Measurements from ENCODE around the gene ATCAY. TPM values are rescaled to one million over a fixed set of nuclear protein-coding genes. Genes with fewer than 3 reads are reported as not detected.

ATCAY gene
- polyA plus RNA-seq, 3 donors, result not detected

- Mint-ChIP-seq H3K9me3 (peaks cover 5 to 24% (median 12%) of the 10 kb centered on the region in 7 donors), H3K27me3 (ENCODE audit: low read depth in 3 of 3) (peaks cover 4 to 11% (median 7%) of the 10 kb centered on the region in 3 donors), H3K27ac (no peak overlapping the region), H3K36me3 (no peaks in the 10 kb centered on the region), H3K4me1 (no peaks in the 10 kb centered on the region), H3K4me3 (no peak overlapping the region)
- 95% methylated on average over 19 of the region's 19 CpGs for WGBS (ENCODE audit: insufficient coverage)
- H3K4me2 ChIP-seq (replicated peaks; ENCODE audit: extremely low read depth, low read length, poor library complexity, severe bottlenecking), result no peak overlapping the region
- no peaks in the 10 kb centered on the region for H3K79me2 ChIP-seq (ENCODE audit: insufficient read depth, low read length)
- no peak overlapping the region for H3K9ac ChIP-seq (ENCODE audit: insufficient read depth, low read length, poor library complexity, severe bottlenecking)
- H3K27ac ChIP-seq (ENCODE audit: low read depth in 1 of 2, low read length in 2 of 2), result no peak overlapping the region
- H2AFZ ChIP-seq (ENCODE audit: insufficient read depth, low read depth, low read length, poor library complexity, severe bottlenecking), result no peak overlapping the region
- H3K9me3 ChIP-seq (replicated peaks in 1 of 2; ENCODE audit: control insufficient read depth in 1 of 2, insufficient read depth in 1 of 2, low read length in 2 of 2), result peaks cover 10 to 21% of the 10 kb centered on the region in 2 donors
- no peaks in the 10 kb centered on the region for H4K20me1 ChIP-seq (ENCODE audit: insufficient read depth, low read length)
- no peaks in the 10 kb centered on the region for H3K4me1 ChIP-seq (ENCODE audit: control insufficient read depth in 1 of 2, insufficient read depth in 2 of 2, low read length in 2 of 2)
- intact Hi-C loops (cut with micrococcal nuclease), result no loop called here
- DNase-seq, result no peak
- no peak overlapping the region for H3K4me3 ChIP-seq (replicated peaks in 1 of 3; ENCODE audit: low read depth in 2 of 3, low read length in 3 of 3)
- no peaks in the 10 kb centered on the region for H3K36me3 ChIP-seq (replicated peaks in 1 of 2; ENCODE audit: control insufficient read depth in 1 of 2, insufficient read depth in 2 of 2, low read length in 2 of 2)
- TF ChIP-seq CTCF (IDR thresholded peaks at IDR 0.05), result no peak
- H3K27me3 ChIP-seq (ENCODE audit: control insufficient read depth in 2 of 2, insufficient read depth in 2 of 2, low read length in 2 of 2), result no peaks in the 10 kb centered on the region
These were observed 25.2 kb upstream of the ATCAY start for GRCh38 chr19:3855320-3855719.

GRCh38 chr19:3857449-3858003 lies 23.0 kb upstream of the ATCAY start:
- Histone ChIP-seq H3K4me3 (replicated peaks in 1 of 3; ENCODE audit: low read depth in 2 of 3, low read length in 3 of 3) (no peak overlapping the region), H3K4me2 (replicated peaks; ENCODE audit: extremely low read depth, low read length, poor library complexity, severe bottlenecking) (no peak overlapping the region), H2AFZ (ENCODE audit: insufficient read depth, low read depth, low read length, poor library complexity, severe bottlenecking) (no peak overlapping the region), H3K9ac (ENCODE audit: insufficient read depth, low read length, poor library complexity, severe bottlenecking) (no peak overlapping the region), H3K79me2 (ENCODE audit: insufficient read depth, low read length) (no peaks in the 10 kb centered on the region), H3K4me1 (ENCODE audit: control insufficient read depth in 1 of 2, insufficient read depth in 2 of 2, low read length in 2 of 2) (no peaks in the 10 kb centered on the region), H4K20me1 (ENCODE audit: insufficient read depth, low read length) (no peaks in the 10 kb centered on the region), H3K36me3 (replicated peaks in 1 of 2; ENCODE audit: control insufficient read depth in 1 of 2, insufficient read depth in 2 of 2, low read length in 2 of 2) (no peaks in the 10 kb centered on the region), H3K27ac (ENCODE audit: low read depth in 1 of 2, low read length in 2 of 2) (no peak overlapping the region), H3K9me3 (replicated peaks in 1 of 2; ENCODE audit: control insufficient read depth in 1 of 2, insufficient read depth in 1 of 2, low read length in 2 of 2) (peaks cover 0 to 3% of the 10 kb centered on the region in 2 donors), H3K27me3 (ENCODE audit: control insufficient read depth in 2 of 2, insufficient read depth in 2 of 2, low read length in 2 of 2) (no peaks in the 10 kb centered on the region)
- TF ChIP-seq CTCF (IDR thresholded peaks at IDR 0.05), result no peak
- WGBS (ENCODE audit: insufficient coverage), result 97% methylated on average over 6 of the region's 12 CpGs
- H3K4me1 Mint-ChIP-seq, result no peaks in the 10 kb centered on the region
- DNase-seq, result no peak
- H3K9me3 Mint-ChIP-seq, result peaks cover 0 to 7% (median 1%) of the 10 kb centered on the region in 7 donors
- H3K36me3 Mint-ChIP-seq, result no peaks in the 10 kb centered on the region
- no peak overlapping the region for H3K4me3 Mint-ChIP-seq
- no peak overlapping the region for H3K27ac Mint-ChIP-seq
- H3K27me3 Mint-ChIP-seq (ENCODE audit: low read depth in 3 of 3), result peaks cover 1 to 11% (median 4%) of the 10 kb centered on the region in 3 donors
- intact Hi-C loops (cut with micrococcal nuclease), result no loop called here
